COLO668 (cell line): Measurements from ENCODE around the gene TPRKB.
"Not testable (repeated sequence)": the region's sequence is repeated elsewhere in the genome, so short reads cannot be mapped to it uniquely, and the experiment has no call there.

Experiments used
- DNase-seq: peaks from one replicate; lab custom pipeline; 2025; ENCODE audit not compliant: unreplicated experiment; lab: John Stamatoyannopoulos, UW

The TPRKB gene

GRCh38 chr2:73700661-73701447 is 36.3 kb downstream of the TPRKB start:
- no peak for DNase-seq

DNA sequence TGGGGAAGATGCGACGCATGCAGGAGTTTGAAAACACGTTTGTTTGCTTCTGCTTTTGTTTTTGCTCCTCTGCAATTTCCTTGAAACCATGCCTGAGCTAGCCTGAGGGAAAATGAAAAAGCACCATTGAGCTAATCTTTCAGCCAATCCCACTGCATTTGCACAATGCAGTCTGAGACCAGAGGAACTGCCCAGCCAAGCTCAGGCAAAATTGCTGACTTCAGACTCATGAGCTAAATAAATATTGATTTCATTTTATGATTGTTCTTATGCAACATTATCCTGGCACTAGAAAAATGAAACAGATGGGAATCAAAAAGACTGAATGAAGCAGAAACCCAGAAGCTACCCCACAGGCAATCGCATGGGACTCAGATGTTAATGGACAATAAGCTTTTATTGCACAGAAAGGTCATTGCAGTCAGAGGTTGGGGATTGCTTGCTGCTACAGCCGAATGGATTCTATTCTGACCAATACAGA is 37.0 kb downstream of the TPRKB start:
- DNase-seq = no peak

DNA sequence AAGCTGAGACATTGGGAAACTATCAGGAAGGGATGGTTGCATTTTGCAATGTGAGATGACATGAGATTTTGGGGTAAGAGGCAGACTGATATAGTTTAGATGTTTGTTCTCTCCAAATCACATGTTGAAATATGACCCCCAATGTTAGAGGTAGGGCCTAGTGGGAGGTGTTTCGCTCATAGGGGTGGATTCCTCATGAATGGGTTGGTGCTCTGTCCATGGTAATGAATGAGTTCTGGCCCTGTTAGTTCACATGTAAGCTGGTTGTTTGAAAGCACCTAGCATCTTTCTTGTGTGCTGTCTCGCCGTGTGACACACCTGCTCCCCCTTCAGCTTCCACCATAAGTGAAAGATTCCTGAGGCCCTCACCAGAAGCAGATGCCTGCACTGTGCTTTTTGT is 37.7 kb downstream of the TPRKB start:
- DNase-seq = no peak

DNA sequence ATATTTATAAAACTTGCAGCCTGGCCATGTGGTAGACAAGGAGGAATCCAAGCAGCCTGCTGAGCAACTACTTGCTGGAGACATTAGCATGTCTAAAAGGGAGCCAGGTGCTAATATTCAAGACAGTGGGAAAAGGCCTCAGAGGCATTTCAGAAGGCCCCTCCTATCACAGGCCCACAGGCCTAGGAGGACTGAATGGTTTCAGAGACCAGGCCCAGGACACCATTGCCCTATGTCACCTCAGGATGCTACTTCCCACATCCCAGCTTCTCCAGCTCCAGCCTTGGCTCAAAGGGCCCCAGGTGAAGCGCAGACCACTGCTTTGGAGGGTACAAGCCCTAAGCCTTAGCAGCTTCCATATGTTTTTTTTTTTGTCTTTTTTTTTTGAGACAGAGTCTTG is 39.0 kb downstream of the TPRKB start:
- no peak for DNase-seq

DNA sequence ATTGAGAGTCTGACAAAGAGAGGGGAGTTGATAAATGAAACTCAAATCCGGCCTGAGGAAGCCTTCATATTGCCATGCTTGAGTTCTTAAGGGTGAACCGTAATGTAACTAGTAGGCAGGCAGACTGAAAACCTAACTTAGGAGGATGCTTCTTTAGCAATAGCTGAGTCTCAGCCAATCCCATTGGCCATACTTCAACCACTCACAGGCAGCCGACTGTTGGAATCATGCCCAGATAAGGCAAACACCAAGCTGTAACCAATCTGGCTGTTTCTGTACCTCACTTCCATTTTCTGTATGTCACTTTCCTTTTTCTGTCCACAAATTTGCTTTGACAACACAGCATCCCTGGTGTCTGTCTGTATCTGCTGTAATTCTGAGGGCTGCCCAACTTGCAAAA is 39.5 kb downstream of the TPRKB start:
- no peak for DNase-seq

GRCh38 chr2:73696985-73697384 is 40.2 kb downstream of the TPRKB start:
- DNase-seq = not testable (repeated sequence)

GRCh38 chr2:73696521-73696920 is 40.6 kb downstream of the TPRKB start:
- DNase-seq = not testable (repeated sequence)

- DNase-seq = peak; percentile 10
Measured at GRCh38 chr2:73690372-73691088, 46.6 kb downstream of the TPRKB start.

- DNase-seq = not testable (repeated sequence)
Measured at GRCh38 chr2:73688494-73688893, 48.7 kb downstream of the TPRKB start.

- no peak for DNase-seq
Measured at GRCh38 chr2:73685764-73686438, 51.2 kb downstream of the TPRKB start.

- DNase-seq = not testable (repeated sequence)
Measured at GRCh38 chr2:73684905-73685304, 52.2 kb downstream of the TPRKB start.

DNA sequence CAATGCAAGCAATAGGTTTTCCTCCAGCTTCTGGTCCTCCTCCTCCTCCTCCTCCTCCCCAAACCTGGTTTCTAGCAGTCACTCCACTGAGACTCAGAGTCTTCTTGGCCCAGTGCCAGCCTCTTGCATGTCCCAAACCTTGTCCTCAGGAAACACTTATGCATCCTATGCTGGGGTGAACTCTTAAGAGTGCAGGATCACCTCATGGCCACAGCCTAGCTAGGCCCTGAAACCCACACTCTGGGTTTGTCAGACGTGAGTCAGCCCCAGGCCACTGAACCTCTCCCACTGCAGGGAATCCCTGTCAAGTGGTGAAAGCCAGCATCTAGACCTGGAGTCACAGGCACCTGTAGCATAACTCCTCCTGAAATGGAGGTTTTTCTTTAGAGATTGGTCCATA is 52.8 kb downstream of the TPRKB start:
- not testable (repeated sequence) for DNase-seq

GRCh38 chr2:73679951-73680571 is 57.1 kb downstream of the TPRKB start:
- peak; percentile 33 for DNase-seq
